RWPE1 (cell line): ENCODE data around the gene PHLDA2.
A peak's percentile ranks its signal among the peaks of the same experiment; 100 is the strongest.

ENCODE experiments used
- CTCF ChIA-PET: fragments of 350-600 bp; sonication (Branson Sonifier 250); formaldehyde crosslinking; extraction: SDS; loops from one replicate; lab custom pipeline; 2021; lab: Yijun Ruan, JAX
- POLR2A ChIA-PET: fragments of 400-600 bp; formaldehyde crosslinking; extraction: SDS; loops from one replicate; lab custom pipeline; 2020; ENCODE audit warnings: antibody characterized with exemption; ENCODE audit not compliant: low non-redundant PET; lab: Yijun Ruan, JAX
- DNase-seq: peaks from one replicate; pipeline ENCODE4 v3.0.0; 2012; ENCODE audit warnings: low spot score
- H3K27ac ChIP-seq: fragments of 450-650 bp; 2 replicates; pipeline ENCODE4 v1.5.1; 2017
- CTCF ChIP-seq: fragments of 450-650 bp; conservative IDR thresholded peaks from 2 replicates; pipeline ENCODE4 v1.5.1; 2017; ENCODE audit warnings: low read depth, mild to moderate bottlenecking

The PHLDA2 gene

GRCh38 chr11:2958251-2958650 lies 29.0 kb upstream of the PHLDA2 start:
- no peak overlapping the region for H3K27ac ChIP-seq
- ChIA-PET POLR2A (no interaction called here), CTCF (no interaction called here)
- no peak for TF ChIP-seq CTCF
- no peak for DNase-seq

GRCh38 chr11:2955906-2956476 lies 26.8 kb upstream of the PHLDA2 start:
- no peak overlapping the region for H3K27ac ChIP-seq
- DNase-seq, result no peak
- no peak for TF ChIP-seq CTCF
- ChIA-PET POLR2A (no interaction called here), CTCF (interaction anchor here (1.4 kb wide), 1 partner anchor 136 kb away, joined by 4 read pairs; no protein-coding TSS in a partner anchor)

- CTCF ChIA-PET, result interaction anchor here (0.7 to 0.8 kb wide), 2 partner anchors 60 to 1260 kb away, joined by 3 to 4 read pairs; no protein-coding TSS in a partner anchor
- POLR2A ChIA-PET, result no interaction called here
- no peak for TF ChIP-seq CTCF
- DNase-seq, result no peak
- H3K27ac ChIP-seq, result no peak overlapping the region
These were observed 25.0 kb upstream of the PHLDA2 start for GRCh38 chr11:2954263-2954662.

- TF ChIP-seq CTCF, result no peak
- H3K27ac ChIP-seq, result peak overlapping the region; percentile 23; the same call in 1 of the 2 replicates
- CTCF ChIA-PET, result interaction anchor here (0.6 kb wide), 1 partner anchor 85 kb away, joined by 3 read pairs; no protein-coding TSS in a partner anchor
- no peak for DNase-seq
- POLR2A ChIA-PET, result no interaction called here
These were observed 23.1 kb upstream of the PHLDA2 start for GRCh38 chr11:2952290-2952689.

GRCh38 chr11:2951231-2952110 lies 22.3 kb upstream of the PHLDA2 start:
- no peak for TF ChIP-seq CTCF
- 0 out of 2 replicates have a peak overlapping the region, but pooled peaks have one; percentile 39 for H3K27ac ChIP-seq
- DNase-seq, result no peak
- ChIA-PET POLR2A (no interaction called here), CTCF (no interaction called here)

- TF ChIP-seq CTCF, result no peak
- H3K27ac ChIP-seq, result no peak overlapping the region
- CTCF ChIA-PET, result interaction anchor here (0.9 kb wide), 1 partner anchor 87 kb away, joined by 3 read pairs; no protein-coding TSS in a partner anchor
These were observed 21.6 kb upstream of the PHLDA2 start for GRCh38 chr11:2950825-2951224.

More at GRCh38 chr11:2950825-2951224, 21.6 kb upstream of the PHLDA2 start:
- POLR2A ChIA-PET, result no interaction called here
- no peak for DNase-seq
